Measurements from ENCODE around the gene CD4. TPM values are rescaled to one million over a fixed set of nuclear protein-coding genes. Genes with fewer than 3 reads are reported as not detected.

CD4 gene
- total and polyA plus RNA-seq, 2 of the 4 experiments (the other 2 are of a cell fraction), result 5.7 to 15.0 TPM

DNA sequence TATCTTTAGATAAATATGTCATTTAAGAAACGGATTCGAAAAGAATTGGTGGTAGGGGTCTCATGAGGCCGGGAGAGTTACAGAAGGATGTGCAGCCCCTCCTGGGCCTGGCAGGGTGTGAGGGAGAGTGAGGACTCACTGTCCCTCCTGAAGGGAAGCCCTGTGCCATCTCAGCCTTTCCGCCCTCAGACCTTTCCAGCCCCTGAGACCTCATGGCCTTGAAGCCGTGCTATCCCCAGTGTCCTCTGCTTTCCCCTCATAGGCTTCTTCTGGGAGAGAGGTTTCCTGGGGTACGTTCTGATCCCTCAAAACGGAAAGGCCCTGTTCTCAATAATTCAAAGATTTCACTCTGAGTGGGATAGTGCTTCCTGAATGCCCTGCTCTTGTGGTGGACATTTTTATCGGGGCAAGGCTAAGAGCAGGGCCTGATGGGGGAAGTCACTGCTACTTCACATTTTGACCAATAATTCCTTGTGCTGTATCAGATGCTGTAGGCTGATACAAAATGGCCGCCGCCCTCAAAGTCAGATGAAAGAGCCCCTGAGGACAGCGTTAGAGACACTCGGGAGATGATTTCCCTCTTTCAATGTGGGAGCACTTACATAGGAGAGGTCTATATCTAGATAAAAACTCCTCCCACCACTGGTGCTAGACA is 1.3 kb downstream of the CD4 start:
- dilution Hi-C loops (cut with HindIII; ENCODE audit: low sequenced_read_pairs, unreplicated experiment), result no loop called here

More for the DNA sequence above, 1.3 kb downstream of the CD4 start:
- peak overlapping the region; percentile 79 for H4K5ac ChIP-seq (ENCODE audit: low read depth, low read length)
- H2AFZ ChIP-seq (replicated peaks; ENCODE audit: low read length, poor library complexity), result peak overlapping the region; percentile 78
- H2AK5ac ChIP-seq (ENCODE audit: low read depth, low read length), result 0 out of 2 replicates have a peak overlapping the region, but pooled peaks have one; percentile 20
- peak overlapping the region; percentile 19 for H3K4ac ChIP-seq (ENCODE audit: low read depth, low read length)
- H3K4me2 ChIP-seq (ENCODE audit: low read depth, low read length), result peak overlapping the region; percentile 58
- WGBS, 2 experiments (ENCODE audit: extremely low coverage in 2 of 2, insufficient read length in 1 of 2), result 100% methylated on average over 1 of the region's 12 CpGs; no CpG with 5 or more reads in 1 of the 2 experiments
- H3K23ac ChIP-seq (ENCODE audit: low read depth, low read length), result peak overlapping the region; percentile 68; the same call in 1 of the 2 replicates
- H3K14ac ChIP-seq (replicated peaks; ENCODE audit: low read depth, low read length), result peak overlapping the region; percentile 50; the same call in 1 of the 2 replicates
- POLR2A ChIA-PET (ENCODE audit: unreplicated experiment), result no interaction called here
- no peak overlapping the region for H2BK15ac ChIP-seq (ENCODE audit: low read depth, low read length)
- in situ Hi-C loops (cut with MboI; ENCODE audit: low sequenced_read_pairs), result no loop called here
- ATAC-seq (ENCODE audit: low read depth) (no peak), DNase-seq (no peak)
- H3K56ac ChIP-seq (ENCODE audit: extremely low read depth, insufficient read depth, low read length), result no peak overlapping the region
- no peak overlapping the region for H2BK20ac ChIP-seq (ENCODE audit: low read depth, low read length)
- no peak overlapping the region; the same call in 1 of the 2 replicates for H3K18ac ChIP-seq (ENCODE audit: low read depth, low read length)
- H3K79me1 ChIP-seq (ENCODE audit: low read depth in 1 of 2, low read length in 2 of 2), result peaks cover 0 to 14% of the 10 kb centered on the region in 2 experiments; a peak in 2 of 4 replicates
- no peak overlapping the region for H2BK120ac ChIP-seq (ENCODE audit: low read depth, low read length)
- intact Hi-C loops (cut with micrococcal nuclease), result no loop called here
- H3K9ac ChIP-seq (ENCODE audit: low read depth, low read length), result peak overlapping the region; percentile 51; the same call in 1 of the 2 replicates
- no peak for TF ChIP-seq FOS (IDR thresholded peaks at IDR 0.05; ENCODE audit: low read depth, low read length)
- TF ChIP-seq, protein P1, sequence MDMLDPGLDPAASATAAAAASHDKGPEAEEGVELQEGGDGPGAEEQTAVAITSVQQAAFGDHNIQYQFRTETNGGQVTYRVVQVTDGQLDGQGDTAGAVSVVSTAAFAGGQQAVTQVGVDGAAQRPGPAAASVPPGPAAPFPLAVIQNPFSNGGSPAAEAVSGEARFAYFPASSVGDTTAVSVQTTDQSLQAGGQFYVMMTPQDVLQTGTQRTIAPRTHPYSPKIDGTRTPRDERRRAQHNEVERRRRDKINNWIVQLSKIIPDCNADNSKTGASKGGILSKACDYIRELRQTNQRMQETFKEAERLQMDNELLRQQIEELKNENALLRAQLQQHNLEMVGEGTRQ (IDR thresholded peaks at IDR 0.05; ENCODE audit: low read depth, low read length), result no peak
- TF ChIP-seq CHD1 (IDR thresholded peaks at IDR 0.05; ENCODE audit: low read depth, low read length), result no peak
- TF ChIP-seq MAZ (IDR thresholded peaks at IDR 0.05; ENCODE audit: borderline replicate concordance, low read depth, low read length), result no peak
- TF ChIP-seq MXI1 (IDR thresholded peaks at IDR 0.05; ENCODE audit: borderline replicate concordance, low read depth, low read length), result no peak
- TF ChIP-seq POLR2A (IDR thresholded peaks at IDR 0.05; ENCODE audit: low read depth, low read length), result no peak
- no peaks in the 10 kb centered on the region for H3K27me3 ChIP-seq (ENCODE audit: control insufficient read depth, insufficient read depth, low read length)
- H3K4me3 ChIP-seq (ENCODE audit: insufficient read depth, low read depth, low read length), result 0 out of 2 replicates have a peak overlapping the region, but pooled peaks have one; percentile 18
- no TSS peak for BruUV-seq (replicated peaks)
- no peak overlapping the region for H2BK5ac ChIP-seq (ENCODE audit: low read depth, low read length, poor library complexity, severe bottlenecking)
- H3K27ac ChIP-seq (ENCODE audit: insufficient read depth, low read length), result peak overlapping the region; percentile 51; the same call in 1 of the 2 replicates
- H2AK9ac ChIP-seq (replicated peaks; ENCODE audit: low read depth, low read length, poor library complexity), result peak overlapping the region; percentile 22
- peak overlapping the region; percentile 62 for H4K91ac ChIP-seq (ENCODE audit: insufficient read depth, low read depth, low read length)
- H3K9me3 ChIP-seq (ENCODE audit: control insufficient read depth, insufficient read depth, low read length), result no peaks in the 10 kb centered on the region
- peaks cover 21% of the 10 kb centered on the region for H3K4me1 ChIP-seq (ENCODE audit: control insufficient read depth, insufficient read depth, low read length)
- peaks cover 8% of the 10 kb centered on the region; the same call in 1 of the 2 replicates for H3K9me1 ChIP-seq (ENCODE audit: insufficient read depth, low read length)
- peak overlapping the region in 1 of 2 experiments; percentile 79; a peak in 2 of 4 replicates for H4K8ac ChIP-seq (ENCODE audit: low read depth in 2 of 2, low read length in 2 of 2)
- CTCF ChIA-PET, result interaction anchor here (1.8 kb wide), 1 partner anchor 38 kb away, joined by 12 read pairs; the partner anchor contains the start of gene MLF2
- 0 out of 2 replicates have a peak, but pooled peaks cover 2% of the 10 kb centered on the region for H3K36me3 ChIP-seq (ENCODE audit: control insufficient read depth, insufficient read depth, low read length)
- H4K20me1 ChIP-seq (ENCODE audit: insufficient read depth, low read length), result no peaks in the 10 kb centered on the region
